SK-N-SH treated with all-trans-retinoic acid at 6 μM for 48 hours (cell line): Measurements from ENCODE around the gene LPP.

Experiments used
- ATAC-seq: fragments of 200-7000 bp; cut with Tn5 transposase; 3 replicates; pipeline ENCODE4 v1.9.1; 2020; ENCODE audit warnings: mild to moderate bottlenecking, moderate library complexity
- ARNTL ChIP-seq: fragments of 450-650 bp; formaldehyde crosslinking; IDR thresholded peaks from 2 replicates; pipeline ENCODE4 v1.5.0; 2020; ENCODE audit warnings: low read depth, mild to moderate bottlenecking, moderate library complexity, borderline replicate concordance
- BACH2 ChIP-seq: fragments of 250-450 bp; sonication (Bioruptor Pico); IDR thresholded peaks from 2 replicates; pipeline ENCODE4 v1.9.0; 2021; ENCODE audit warnings: mild to moderate bottlenecking, borderline replicate concordance
- CREB5 ChIP-seq: fragments of 250-450 bp; sonication (Bioruptor Pico); IDR thresholded peaks from 2 replicates; pipeline ENCODE4 v1.5.1; 2020; ENCODE audit warnings: low read depth, mild to moderate bottlenecking, moderate library complexity
- CSRNP3 ChIP-seq: fragments of 250-450 bp; sonication (Bioruptor Pico); IDR thresholded peaks from 2 replicates; pipeline ENCODE4 v1.5.1; 2021; ENCODE audit warnings: mild to moderate bottlenecking, moderate library complexity
- GLIS3 ChIP-seq: fragments of 250-450 bp; sonication (Bioruptor Pico); IDR thresholded peaks from 2 replicates; pipeline ENCODE4 v1.5.0; 2020; ENCODE audit warnings: mild to moderate bottlenecking, moderate library complexity
- ISL1 ChIP-seq: fragments of 250-450 bp; sonication (Bioruptor Pico); IDR thresholded peaks from 2 replicates; pipeline ENCODE4 v2.1.2; 2022; ENCODE audit warnings: mild to moderate bottlenecking, moderate library complexity
- OSR1 ChIP-seq: fragments of 250-450 bp; sonication (Bioruptor Pico); IDR thresholded peaks from 2 replicates; pipeline ENCODE4 v1.8.0; 2022; ENCODE audit warnings: moderate library complexity, mild to moderate bottlenecking, inconsistent platforms
- PATZ1 ChIP-seq: fragments of 250-450 bp; sonication (Bioruptor Pico); IDR thresholded peaks from 2 replicates; pipeline ENCODE4 v1.8.0; 2020; ENCODE audit warnings: mild to moderate bottlenecking, moderate library complexity, borderline replicate concordance
- POU6F1 ChIP-seq: fragments of 250-450 bp; sonication (Bioruptor Pico); IDR thresholded peaks from 2 replicates; pipeline ENCODE4 v1.8.0; 2021; ENCODE audit warnings: low read depth, mild to moderate bottlenecking, moderate library complexity, borderline replicate concordance
- PPARA ChIP-seq: fragments of 250-450 bp; sonication (Bioruptor Pico); IDR thresholded peaks from 2 replicates; pipeline ENCODE4 v1.5.0; 2020; ENCODE audit warnings: mild to moderate bottlenecking, borderline replicate concordance
- RARB ChIP-seq: fragments of 250-450 bp; sonication (Bioruptor Pico); IDR thresholded peaks from 2 replicates; pipeline ENCODE4 v1.8.0; 2021; ENCODE audit warnings: mild to moderate bottlenecking, moderate library complexity
- SNAI2 ChIP-seq: fragments of 250-450 bp; sonication (Bioruptor Pico); IDR thresholded peaks from 2 replicates; pipeline ENCODE4 v1.5.0; 2020; ENCODE audit warnings: mild to moderate bottlenecking, moderate library complexity
- TCF4 ChIP-seq: fragments of 250-450 bp; sonication (Bioruptor Pico); IDR thresholded peaks from 2 replicates; pipeline ENCODE4 v1.8.0; 2021; ENCODE audit warnings: mild to moderate bottlenecking, moderate library complexity, borderline replicate concordance
- TSHZ2 ChIP-seq: fragments of 250-450 bp; sonication (Bioruptor Pico); IDR thresholded peaks from 2 replicates; pipeline ENCODE4 v1.5.0; 2020; ENCODE audit warnings: mild to moderate bottlenecking, moderate library complexity
- ZC3H10 ChIP-seq: fragments of 250-450 bp; sonication (Bioruptor Pico); IDR thresholded peaks from 2 replicates; pipeline ENCODE4 v1.5.1; 2021; ENCODE audit warnings: mild to moderate bottlenecking, moderate library complexity
- ZFP3 ChIP-seq: fragments of 250-450 bp; sonication (Bioruptor Pico); IDR thresholded peaks from 2 replicates; pipeline ENCODE4 v1.5.0; 2020; ENCODE audit warnings: mild to moderate bottlenecking, moderate library complexity
- ZFP30 ChIP-seq: fragments of 450-650 bp; formaldehyde crosslinking; IDR thresholded peaks from 2 replicates; pipeline ENCODE4 v1.5.0; 2022; ENCODE audit warnings: mild to moderate bottlenecking, moderate library complexity
- ZNF565 ChIP-seq: fragments of 450-650 bp; formaldehyde crosslinking; conservative IDR thresholded peaks from 2 replicates; pipeline ENCODE4 v1.5.0; 2020; ENCODE audit warnings: low read depth, mild to moderate bottlenecking, moderate library complexity
- ZNF70 ChIP-seq: fragments of 450-650 bp; formaldehyde crosslinking; IDR thresholded peaks from 2 replicates; pipeline ENCODE4 v1.5.0; 2020; ENCODE audit warnings: mild to moderate bottlenecking, moderate library complexity
- ZNF8 ChIP-seq: fragments of 450-650 bp; formaldehyde crosslinking; IDR thresholded peaks from 2 replicates; pipeline ENCODE4 v1.5.0; 2020; ENCODE audit warnings: mild to moderate bottlenecking, moderate library complexity

The LPP gene

GRCh38 chr3:188720215-188720614, 566.3 kb downstream of the LPP start:
- ATAC-seq = no peak; the same call in 1 of the 3 replicates
- TF ChIP-seq RARB (CRISPR knock-in tag) = no peak
- TF ChIP-seq CSRNP3 (CRISPR knock-in tag) = no peak
- no peak for TF ChIP-seq PPARA (CRISPR knock-in tag)
- TF ChIP-seq ARNTL = no peak
- no peak for TF ChIP-seq POU6F1 (CRISPR knock-in tag)

GRCh38 chr3:188720636-188721035, 566.7 kb downstream of the LPP start:
- no peak for TF ChIP-seq RARB (CRISPR knock-in tag)
- no peak for TF ChIP-seq ZNF565 (CRISPR knock-in tag)
- no peak for TF ChIP-seq ZNF8 (CRISPR knock-in tag)
- no peak for TF ChIP-seq CREB5 (CRISPR knock-in tag)
- no peak for TF ChIP-seq OSR1
- no peak for TF ChIP-seq ZC3H10 (CRISPR knock-in tag)
- no peak for TF ChIP-seq GLIS3 (CRISPR knock-in tag)
- TF ChIP-seq SNAI2 (CRISPR knock-in tag) = no peak
- TF ChIP-seq TSHZ2 (CRISPR knock-in tag) = no peak
- no peak for TF ChIP-seq ARNTL
- TF ChIP-seq PPARA (CRISPR knock-in tag) = no peak
- no peak for TF ChIP-seq ZFP3 (CRISPR knock-in tag)
- TF ChIP-seq TCF4 = no peak
- no peak for TF ChIP-seq ZFP30 (CRISPR knock-in tag)
- TF ChIP-seq BACH2 (CRISPR knock-in tag) = no peak
- TF ChIP-seq ZNF70 (CRISPR knock-in tag) = no peak
- no peak for TF ChIP-seq POU6F1 (CRISPR knock-in tag)
- peak; percentile 55; the same call in 2 of the 3 replicates for ATAC-seq

GRCh38 chr3:188721312-188721711, 567.4 kb downstream of the LPP start:
- no peak for ATAC-seq
- TF ChIP-seq BACH2 (CRISPR knock-in tag) = no peak
- no peak for TF ChIP-seq PPARA (CRISPR knock-in tag)
- TF ChIP-seq POU6F1 (CRISPR knock-in tag) = no peak
- no peak for TF ChIP-seq ISL1
- TF ChIP-seq PATZ1 (CRISPR knock-in tag) = no peak
- TF ChIP-seq CREB5 (CRISPR knock-in tag) = no peak
- TF ChIP-seq ARNTL = no peak
- TF ChIP-seq TCF4 = no peak
- no peak for TF ChIP-seq GLIS3 (CRISPR knock-in tag)
- no peak for TF ChIP-seq ZFP30 (CRISPR knock-in tag)
